ENCODE results near the gene SLC25A14. TPM values are rescaled to one million over a fixed set of nuclear protein-coding genes. Genes with fewer than 3 reads are reported as not detected.
A peak's percentile ranks its signal among the peaks of the same experiment; 100 is the strongest.
"Not testable (repeated sequence)": the region's sequence is repeated elsewhere in the genome, so short reads cannot be mapped to it uniquely, and the experiment has no call there.

Gene SLC25A14, protein sequence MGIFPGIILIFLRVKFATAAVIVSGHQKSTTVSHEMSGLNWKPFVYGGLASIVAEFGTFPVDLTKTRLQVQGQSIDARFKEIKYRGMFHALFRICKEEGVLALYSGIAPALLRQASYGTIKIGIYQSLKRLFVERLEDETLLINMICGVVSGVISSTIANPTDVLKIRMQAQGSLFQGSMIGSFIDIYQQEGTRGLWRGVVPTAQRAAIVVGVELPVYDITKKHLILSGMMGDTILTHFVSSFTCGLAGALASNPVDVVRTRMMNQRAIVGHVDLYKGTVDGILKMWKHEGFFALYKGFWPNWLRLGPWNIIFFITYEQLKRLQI
- total RNA-seq, result 10 to 100 TPM; 14.0 to 16.0 TPM

GRCh38 chrX:130339408-130340222, at the start of gene SLC25A14:
SLC25A14 (plus strand) TSS chrX:130339919; CDS start chrX:130340279, 360 bp downstream.
- Mint-ChIP-seq H3K4me3 (peak within 1 kb of the TSS; percentile 94), H3K4me1 (peaks cover 17% of the 10 kb centered on the region), H3K36me3 (no peaks in the 10 kb centered on the region), H3K27ac (peak within 1 kb of the TSS; percentile 98), H3K9me3 (no peaks in the 10 kb centered on the region), H3K27me3 (no peaks in the 10 kb centered on the region)
- POLR2A ChIA-PET, result interaction anchor here (0.6 to 1.2 kb wide), 5 partner anchors 8 to 1685 kb away, joined by 3 to 4 read pairs (median 3); partner anchors contain the start of genes RBMX2 and ZNF280C
- DNase-seq (peak; percentile 73), ATAC-seq (ENCODE audit: low read depth) (peak; percentile 79)

GRCh38 chrX:130295519-130296296, 44.0 kb upstream of the SLC25A14 start:
- H3K4me1 Mint-ChIP-seq, result no peaks in the 10 kb centered on the region
- POLR2A ChIA-PET, result no interaction called here
- H3K9me3 Mint-ChIP-seq, result no peaks in the 10 kb centered on the region
- peaks cover 6% of the 10 kb centered on the region for H3K27me3 Mint-ChIP-seq
- ATAC-seq (ENCODE audit: low read depth) (no peak), DNase-seq (no peak)
- no peak overlapping the region for H3K4me3 Mint-ChIP-seq
- no peaks in the 10 kb centered on the region for H3K36me3 Mint-ChIP-seq
- no peak overlapping the region for H3K27ac Mint-ChIP-seq

- Mint-ChIP-seq H3K27ac (no peak overlapping the region), H3K36me3 (no peaks in the 10 kb centered on the region), H3K4me3 (no peak overlapping the region), H3K9me3 (no peaks in the 10 kb centered on the region), H3K27me3 (peaks cover 6% of the 10 kb centered on the region), H3K4me1 (no peaks in the 10 kb centered on the region)
- POLR2A ChIA-PET, result no interaction called here
- no peak for ATAC-seq (ENCODE audit: low read depth)
- DNase-seq, result no peak
These were observed 43.4 kb upstream of the SLC25A14 start for GRCh38 chrX:130296297-130296678.

DNA sequence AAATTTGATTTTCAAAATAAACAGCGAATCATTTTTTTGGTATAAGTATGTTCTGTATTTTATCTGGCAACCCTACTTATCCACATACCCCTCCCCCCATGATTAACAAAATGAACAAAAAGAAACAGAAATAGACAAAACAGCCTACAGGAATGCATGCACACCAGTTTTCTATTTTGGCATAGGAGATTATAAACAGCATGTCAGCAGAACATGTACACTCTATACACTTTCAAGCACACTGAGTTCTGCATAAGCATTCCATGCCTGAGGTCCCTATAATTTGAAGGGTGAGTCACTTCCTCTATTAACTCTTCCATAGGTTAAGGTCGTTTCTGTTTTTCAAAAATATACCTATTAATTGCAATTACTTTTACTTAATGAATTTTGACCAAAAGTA, 43.0 kb upstream of the SLC25A14 start:
- H3K4me3 Mint-ChIP-seq, result no peak overlapping the region

DNA sequence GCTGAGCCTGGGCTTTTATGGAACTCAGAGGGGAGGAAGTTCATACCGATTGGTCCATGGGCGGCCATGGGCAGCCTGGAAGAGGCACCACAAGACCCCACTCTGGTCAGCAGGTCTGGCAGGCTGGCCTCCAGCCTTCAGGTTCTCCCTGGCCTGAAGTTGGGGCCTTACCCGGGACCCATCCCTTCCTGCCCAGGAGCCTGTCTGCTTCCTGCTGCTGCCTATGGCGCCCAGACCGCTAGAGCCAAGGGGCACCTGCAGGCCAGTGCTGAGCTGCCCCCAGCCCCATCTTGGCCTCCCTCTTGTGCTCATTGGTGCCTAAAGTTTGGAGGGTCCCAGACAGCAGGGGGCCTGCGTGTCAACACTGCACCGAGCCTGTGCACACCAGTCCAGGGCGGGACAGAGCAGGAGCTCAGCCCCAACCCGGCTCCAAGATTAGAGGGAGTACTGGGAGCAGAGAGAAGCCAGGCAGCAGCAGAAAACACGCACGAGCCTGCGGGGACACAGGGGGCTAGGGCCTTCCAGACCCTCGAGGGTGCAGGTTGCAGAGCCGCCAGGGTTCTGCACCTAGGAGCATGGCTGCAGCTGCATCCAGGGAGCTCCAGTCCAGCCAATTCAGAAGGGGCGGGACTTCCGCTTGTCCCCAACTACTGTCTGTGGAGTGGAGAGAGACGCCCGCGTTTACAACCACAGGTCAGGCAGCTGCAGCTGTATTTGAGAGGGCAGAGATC, 40.3 kb upstream of the SLC25A14 start:
- H3K27me3 Mint-ChIP-seq, result peaks cover 5% of the 10 kb centered on the region
- no peak overlapping the region for H3K4me3 Mint-ChIP-seq
- no peak for DNase-seq
- peaks cover 2% of the 10 kb centered on the region for H3K9me3 Mint-ChIP-seq
- no peak overlapping the region for H3K27ac Mint-ChIP-seq
- ATAC-seq (ENCODE audit: low read depth), result no peak
- H3K4me1 Mint-ChIP-seq, result no peaks in the 10 kb centered on the region
- POLR2A ChIA-PET, result no interaction called here
- H3K36me3 Mint-ChIP-seq, result no peaks in the 10 kb centered on the region

More for the DNA sequence above, 43.0 kb upstream of the SLC25A14 start:
- Mint-ChIP-seq H3K9me3 (peaks cover 2% of the 10 kb centered on the region), H3K27me3 (peaks cover 8% of the 10 kb centered on the region), H3K27ac (no peak overlapping the region), H3K4me1 (no peaks in the 10 kb centered on the region), H3K36me3 (no peaks in the 10 kb centered on the region)
- no peak for ATAC-seq (ENCODE audit: low read depth)
- DNase-seq, result no peak
- POLR2A ChIA-PET, result no interaction called here

GRCh38 chrX:130300010-130300282, 39.8 kb upstream of the SLC25A14 start:
- H3K27me3 Mint-ChIP-seq, result peaks cover 5% of the 10 kb centered on the region
- no peak for DNase-seq
- ATAC-seq (ENCODE audit: low read depth), result no peak
- POLR2A ChIA-PET, result no interaction called here
- H3K27ac Mint-ChIP-seq, result no peak overlapping the region
- H3K9me3 Mint-ChIP-seq, result peaks cover 2% of the 10 kb centered on the region
- H3K36me3 Mint-ChIP-seq, result no peaks in the 10 kb centered on the region
- no peak overlapping the region for H3K4me3 Mint-ChIP-seq
- H3K4me1 Mint-ChIP-seq, result no peaks in the 10 kb centered on the region

GRCh38 chrX:130301405-130301804, 38.3 kb upstream of the SLC25A14 start:
- no peak overlapping the region for H3K4me3 Mint-ChIP-seq
- H3K4me1 Mint-ChIP-seq, result no peaks in the 10 kb centered on the region
- peaks cover 5% of the 10 kb centered on the region for H3K27me3 Mint-ChIP-seq
- POLR2A ChIA-PET, result no interaction called here
- no peak overlapping the region for H3K27ac Mint-ChIP-seq
- no peak for ATAC-seq (ENCODE audit: low read depth)
- peaks cover 2% of the 10 kb centered on the region for H3K9me3 Mint-ChIP-seq
- DNase-seq, result no peak
- no peaks in the 10 kb centered on the region for H3K36me3 Mint-ChIP-seq

GRCh38 chrX:130301977-130302376, 37.7 kb upstream of the SLC25A14 start:
- H3K27ac Mint-ChIP-seq, result no peak overlapping the region
- H3K4me3 Mint-ChIP-seq, result no peak overlapping the region
- DNase-seq, result no peak
- peaks cover 2% of the 10 kb centered on the region for H3K27me3 Mint-ChIP-seq
- H3K36me3 Mint-ChIP-seq, result no peaks in the 10 kb centered on the region
- H3K4me1 Mint-ChIP-seq, result no peaks in the 10 kb centered on the region
- peaks cover 2% of the 10 kb centered on the region for H3K9me3 Mint-ChIP-seq
- POLR2A ChIA-PET, result no interaction called here
- no peak for ATAC-seq (ENCODE audit: low read depth)

GRCh38 chrX:130304587-130305368, 34.9 kb upstream of the SLC25A14 start:
- no peak for ATAC-seq (ENCODE audit: low read depth)
- no peak overlapping the region for H3K27ac Mint-ChIP-seq
- peaks cover 2% of the 10 kb centered on the region for H3K27me3 Mint-ChIP-seq
- H3K4me3 Mint-ChIP-seq, result no peak overlapping the region
- no peak for DNase-seq
- POLR2A ChIA-PET, result no interaction called here
- H3K4me1 Mint-ChIP-seq, result no peaks in the 10 kb centered on the region
- no peaks in the 10 kb centered on the region for H3K36me3 Mint-ChIP-seq
- peaks cover 2% of the 10 kb centered on the region for H3K9me3 Mint-ChIP-seq

DNA sequence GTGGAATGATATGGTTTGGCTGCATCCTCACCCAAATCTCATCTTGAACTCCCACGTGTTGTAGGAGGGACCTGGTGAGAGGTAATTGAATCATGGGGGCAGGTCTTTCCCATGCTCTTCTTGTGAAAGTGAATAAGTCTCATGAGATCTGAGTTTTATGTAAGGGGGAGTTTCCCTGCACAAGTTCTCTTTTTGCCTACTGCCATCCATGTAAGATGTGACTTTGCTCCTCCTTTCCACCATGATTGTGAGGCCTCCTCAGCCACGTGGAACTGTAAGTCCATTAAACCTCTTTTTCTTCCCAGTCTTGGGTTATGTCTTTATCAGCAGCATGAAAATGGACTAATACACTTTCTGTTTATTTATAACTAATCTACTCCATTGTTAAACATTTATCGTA, 19.8 kb upstream of the SLC25A14 start:
- POLR2A ChIA-PET; ATAC-seq (ENCODE audit: low read depth); H3K9me3 Mint-ChIP-seq; H3K27ac Mint-ChIP-seq; H3K36me3 Mint-ChIP-seq; DNase-seq; H3K4me1 Mint-ChIP-seq; H3K4me3 Mint-ChIP-seq: not testable (repeated sequence)
- peaks cover 13% of the 10 kb centered on the region for H3K27me3 Mint-ChIP-seq

DNA sequence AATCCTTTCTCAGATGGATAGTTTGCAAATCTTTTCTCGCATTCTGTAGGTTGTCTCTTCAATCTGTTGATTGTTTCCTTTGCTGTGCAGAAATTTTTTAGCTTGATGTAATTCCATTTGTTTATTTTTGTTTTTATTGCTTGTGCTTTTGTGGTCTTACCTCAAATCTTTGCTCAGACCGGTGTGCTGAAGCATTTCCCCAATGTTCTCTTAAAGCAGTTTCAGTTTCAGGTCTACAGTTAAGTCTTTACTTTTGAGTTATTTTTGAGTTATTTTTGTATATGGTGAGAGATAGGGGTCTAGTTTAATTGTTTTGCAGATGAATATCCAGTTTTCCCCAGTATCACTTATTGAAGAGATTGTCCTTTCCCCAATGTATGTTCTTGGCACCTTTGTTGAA, 18.2 kb upstream of the SLC25A14 start:
- DNase-seq (no peak), ATAC-seq (ENCODE audit: low read depth) (no peak)
- Mint-ChIP-seq H3K27ac (no peak overlapping the region), H3K36me3 (peaks cover 2% of the 10 kb centered on the region), H3K4me1 (peaks cover 6% of the 10 kb centered on the region), H3K9me3 (peaks cover 4% of the 10 kb centered on the region), H3K4me3 (no peak overlapping the region), H3K27me3 (peaks cover 12% of the 10 kb centered on the region)
- POLR2A ChIA-PET, result no interaction called here

- Mint-ChIP-seq H3K36me3 (no peaks in the 10 kb centered on the region), H3K27ac (no peak overlapping the region), H3K27me3 (peaks cover 10% of the 10 kb centered on the region), H3K4me1 (no peaks in the 10 kb centered on the region), H3K4me3 (no peak overlapping the region), H3K9me3 (no peaks in the 10 kb centered on the region)
- no peak for DNase-seq
- no peak for ATAC-seq (ENCODE audit: low read depth)
- POLR2A ChIA-PET, result no interaction called here
These were observed 9.6 kb upstream of the SLC25A14 start for GRCh38 chrX:130330146-130330545.

Data from activated naive CD8-positive, alpha-beta T cell treated with anti-CD3 and anti-CD28 coated beads, Interleukin-2, amount 10 ng/mL, durations not matched to agents 7 days and 5 days (primary cell).